Right ventricle myocardium inferior (tissue), 1 donor: ENCODE data around the gene DUSP11. TPM values are rescaled to one million over a fixed set of nuclear protein-coding genes. Genes with fewer than 3 reads are reported as not detected.
"Not testable (repeated sequence)": the region's sequence is repeated elsewhere in the genome, so short reads cannot be mapped to it uniquely, and the experiment has no call there.

Experiments
- ATAC-seq: fragments of 200-7000 bp; cut with Tn5 transposase; one replicate; pipeline ENCODE4 v1.9.1; 2020; ENCODE audit warnings: mild to moderate bottlenecking, moderate library complexity
- DNase-seq: peaks from one replicate; pipeline ENCODE4 v3.0.0; 2021; ENCODE audit errors: missing footprints
- intact Hi-C: fragments of 100-400 bp; cut with DNase I; formaldehyde crosslinking; loops from one replicate; pipeline ENCODE4 v1.11.0; 2022
- long read RNA-seq: library from polyadenylated mRNA; unstranded; transcript quantifications from one replicate; pipeline ENCODE4 v2.0.0, GENCODE V29; 2021
- total RNA-seq: library from RNA; stranded (reverse); fragmentation: NEBNext Ultra II Directional; extraction: Animal tissue kit (Norgen Biotek cat#: 25700); gene quantifications from one replicate; pipeline ENCODE4 v1.2.1, GENCODE V29; 2021
- donor health status: DM: no; HTN: yes; CAD: no; lungs with severe emphysema.

Gene DUSP11
- 10.6 TPM for total RNA-seq
- long read RNA-seq, partial matches to known transcripts: 0 of 2 reads
- long read RNA-seq, other reads (novel, unspliced or antisense): 0 of 2 reads

DNA sequence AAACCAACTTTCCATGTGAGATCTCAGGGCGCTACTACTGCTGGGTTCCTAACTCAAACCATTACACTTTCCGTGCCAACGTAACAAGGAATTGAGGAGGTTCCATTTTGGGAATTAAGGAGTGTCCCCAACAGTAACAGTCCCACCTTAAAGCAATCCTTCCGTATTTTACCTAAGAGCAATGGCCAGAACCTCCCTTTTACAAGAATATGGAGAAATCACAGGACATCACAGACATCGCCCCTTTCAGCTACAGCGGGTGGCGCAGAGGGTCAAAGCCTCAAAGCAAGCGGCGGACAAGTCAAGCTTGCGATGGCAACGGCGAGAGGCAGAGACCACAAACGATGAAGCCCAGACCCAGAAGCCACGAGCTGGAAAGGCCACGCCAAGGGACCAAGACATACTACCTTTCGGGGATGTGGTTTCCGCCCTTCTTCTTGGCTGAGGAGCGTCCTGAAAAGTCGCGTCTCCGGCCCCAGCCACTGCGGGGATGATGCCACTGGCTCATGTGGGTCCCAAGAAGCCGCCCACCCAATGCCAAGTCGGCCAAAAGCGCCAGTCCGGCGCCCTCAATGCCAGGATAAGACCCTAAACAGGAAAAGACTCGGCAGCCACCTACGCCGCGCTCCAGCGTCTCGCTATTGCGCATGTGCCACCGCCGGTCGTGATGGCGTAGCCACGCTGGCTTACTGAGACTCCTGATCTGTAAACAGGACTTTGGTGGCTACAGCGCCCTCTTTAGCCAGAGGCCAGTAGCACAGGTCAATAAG is at the start of gene DUSP11:
DUSP11 (minus strand) TSS at position 637 of the 770 bp plus-strand sequence; CDS start at position 508, 129 bp downstream.
- intact Hi-C loops: loop anchor here (10.0 kb wide), 2 partner anchors 45 to 85 kb away; partner anchors contain the start of gene TPRKB
- peak; percentile 97 for DNase-seq
- peak; percentile 100 for ATAC-seq

DNA sequence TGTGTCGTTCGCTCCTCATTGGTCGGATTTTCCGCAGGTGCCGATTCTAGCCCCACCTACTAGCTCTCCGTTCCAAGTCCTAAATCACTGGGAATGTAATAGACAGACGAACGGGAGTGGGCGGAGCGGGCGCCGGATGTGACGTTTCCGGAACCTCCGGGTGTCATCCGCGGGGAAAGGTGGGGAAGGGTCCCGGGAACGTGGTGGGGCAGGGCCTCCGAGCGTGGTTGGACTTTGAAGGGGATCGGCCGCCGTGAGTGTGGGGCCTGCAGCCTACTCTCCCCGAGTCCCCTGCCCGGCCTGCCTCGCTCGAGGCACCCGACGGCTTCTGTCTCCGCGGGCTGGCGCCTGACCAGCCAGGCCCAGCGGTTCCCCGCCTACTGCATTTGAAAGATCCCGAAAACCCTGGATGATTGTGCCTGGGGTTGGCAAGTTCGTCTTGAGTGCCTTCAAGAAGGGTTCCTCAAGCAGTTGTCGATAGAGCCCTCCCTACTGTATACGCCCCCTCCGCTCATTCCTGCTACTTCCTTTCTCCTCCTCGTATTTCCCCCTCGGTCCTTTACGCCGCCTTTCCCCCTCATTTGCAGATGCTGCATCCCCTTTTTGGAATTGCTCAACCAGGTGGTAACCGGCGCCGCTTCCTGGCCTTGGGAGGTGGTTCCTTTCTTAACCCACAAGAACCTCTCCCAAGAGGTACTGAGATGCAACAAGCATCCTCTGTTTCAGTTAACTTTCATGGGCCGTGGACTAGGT is 49.1 kb upstream of the DUSP11 start, which contains the start of gene STAMBP:
STAMBP (plus strand) TSS at position 144 of the 753 bp plus-strand sequence. CDS start 1,896 bp downstream, outside the sequence.
- ATAC-seq (peak; percentile 98), DNase-seq (peak; percentile 97)
- intact Hi-C loops: loop anchor here (10.0 kb wide), 5 partner anchors 156 to 586 kb away; partner anchors contain the start of genes BOLA3 and TET3

DNA sequence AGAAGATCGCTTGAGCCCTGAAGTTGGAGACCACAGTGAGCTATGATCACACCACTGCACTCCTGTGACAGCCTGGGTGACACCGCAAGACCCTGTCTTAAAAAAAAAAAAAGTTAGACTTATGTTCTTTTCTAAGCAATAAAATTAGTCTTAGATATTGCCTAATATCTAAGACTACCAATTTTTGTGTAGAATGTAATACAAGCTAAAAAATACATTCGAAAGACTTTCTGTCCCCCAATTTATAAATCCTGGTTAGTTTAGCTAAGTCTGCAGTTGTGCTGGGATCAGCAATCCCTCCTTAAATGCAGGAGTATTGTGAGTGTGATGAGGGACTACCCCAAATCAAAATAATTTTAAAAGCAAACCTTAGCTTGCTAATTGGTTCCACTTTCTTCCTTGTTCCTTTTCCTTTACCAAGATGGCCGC is 48.5 kb upstream of the DUSP11 start:
- DNase-seq (no peak), ATAC-seq (no peak)
- intact Hi-C loops: loop anchor here (10.0 kb wide), 5 partner anchors 156 to 586 kb away; partner anchors contain the start of genes BOLA3 and TET3

DNA sequence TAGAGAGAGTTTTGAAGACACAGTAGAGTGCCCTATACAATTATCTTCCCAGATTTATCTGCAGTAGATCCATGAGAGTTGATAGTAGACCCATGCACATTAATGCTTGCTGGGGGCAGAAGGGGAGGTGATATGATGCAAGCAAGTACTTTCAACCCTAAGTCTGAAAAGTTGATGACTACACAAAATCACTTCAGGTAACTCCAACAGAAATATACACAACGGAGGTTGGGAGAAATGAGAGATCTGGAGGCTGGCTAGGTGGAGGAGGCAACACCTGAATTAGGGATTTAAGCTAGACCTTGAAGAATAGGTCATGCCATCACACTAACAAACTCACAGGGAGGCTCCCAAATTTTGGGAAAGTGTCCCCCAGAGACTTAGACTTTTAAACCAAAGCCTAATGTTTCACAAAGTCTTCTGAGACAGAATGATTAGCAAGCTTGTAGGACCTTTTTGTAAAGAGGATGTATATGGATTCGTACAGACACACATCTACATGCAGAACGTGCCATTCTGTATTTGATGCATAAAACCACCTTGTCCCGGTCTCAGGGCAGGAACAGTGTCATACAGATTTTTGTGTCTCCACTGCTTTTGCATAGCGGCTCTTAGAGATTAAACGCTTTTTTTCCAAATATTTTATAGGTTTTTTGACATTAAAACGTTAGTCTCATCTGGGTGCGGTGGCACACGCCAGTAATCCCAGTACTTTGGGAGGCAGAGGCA is 47.9 kb upstream of the DUSP11 start:
- DNase-seq: no peak
- ATAC-seq: no peak
- intact Hi-C loops: loop anchor here (10.0 kb wide), 5 partner anchors 157 to 587 kb away; partner anchors contain the start of genes BOLA3 and TET3

DNA sequence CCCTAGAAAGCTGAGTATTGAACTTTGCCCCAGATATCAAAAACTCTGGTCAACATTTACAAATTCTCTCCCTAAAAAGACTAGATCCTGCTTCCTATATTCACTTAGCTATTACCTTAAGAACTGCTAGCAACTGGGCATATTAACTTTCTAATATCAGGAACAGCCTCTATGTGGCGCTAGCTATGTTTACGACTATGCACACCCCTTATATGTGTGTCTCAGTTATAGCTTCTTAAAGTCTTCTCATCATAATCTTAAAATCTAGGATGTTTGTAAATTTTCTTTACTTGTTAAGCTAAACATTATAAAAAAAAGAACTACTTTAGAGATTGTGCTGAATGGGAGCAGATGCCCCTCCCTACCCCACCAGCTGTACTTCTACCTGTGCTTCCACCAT is 47.1 kb upstream of the DUSP11 start:
- intact Hi-C loops: loop anchor here (10.0 kb wide), 5 partner anchors 158 to 588 kb away; partner anchors contain the start of genes BOLA3 and TET3
- DNase-seq: no peak
- ATAC-seq: no peak

DNA sequence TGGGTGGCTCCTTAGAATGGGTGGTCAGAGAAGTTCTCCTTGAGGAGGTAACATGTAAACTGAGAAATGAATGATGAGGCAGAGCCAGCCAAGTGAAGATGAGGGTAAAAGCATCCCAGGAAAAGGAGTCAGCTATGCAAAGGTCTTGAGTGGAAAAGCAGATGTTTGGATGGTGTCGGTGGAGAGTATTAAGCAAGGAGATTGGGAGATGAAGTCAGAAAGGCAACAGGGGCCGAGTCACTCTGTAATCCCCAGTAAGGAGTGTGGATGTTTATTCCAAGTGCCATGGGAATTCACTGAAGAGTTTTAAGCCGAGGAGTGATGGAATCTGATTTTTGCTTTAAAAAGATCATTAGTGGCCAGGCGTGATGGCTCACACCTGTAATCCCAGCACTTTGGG is 45.5 kb upstream of the DUSP11 start:
- intact Hi-C loops: loop anchor here (10.0 kb wide), 5 partner anchors 159 to 589 kb away; partner anchors contain the start of genes BOLA3 and TET3
- DNase-seq (no peak), ATAC-seq (no peak)

DNA sequence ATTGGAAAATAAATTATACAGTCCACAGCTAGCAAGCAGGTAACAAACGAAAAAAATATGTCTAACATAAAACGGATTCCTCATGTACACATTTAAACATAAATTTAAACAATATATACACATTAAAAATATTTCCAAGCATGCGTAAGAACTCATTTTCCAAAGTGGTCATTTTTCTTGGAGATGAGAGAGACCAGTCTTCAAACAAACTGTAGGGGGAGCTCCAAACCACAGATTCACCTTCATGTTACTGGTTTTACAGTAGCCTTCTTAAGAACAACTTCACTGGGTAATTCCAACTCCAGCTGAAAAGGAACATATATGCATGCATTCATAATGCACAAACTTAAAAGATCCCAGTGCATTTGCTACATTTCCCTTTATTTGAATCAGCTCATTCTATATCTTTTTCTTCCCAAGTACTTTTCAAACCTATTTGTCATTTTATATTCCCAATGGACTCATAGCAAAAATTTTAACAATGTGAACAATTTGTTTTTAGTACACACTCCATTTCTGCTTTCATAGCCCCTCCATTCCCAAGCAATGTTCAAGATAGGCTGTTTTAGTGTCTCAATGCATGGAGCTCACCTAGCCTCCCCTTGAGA is 44.1 kb upstream of the DUSP11 start:
- DNase-seq (no peak), ATAC-seq (no peak)
- intact Hi-C loops: loop anchor here (10.0 kb wide), 5 partner anchors 161 to 591 kb away; partner anchors contain the start of genes BOLA3 and TET3

DNA sequence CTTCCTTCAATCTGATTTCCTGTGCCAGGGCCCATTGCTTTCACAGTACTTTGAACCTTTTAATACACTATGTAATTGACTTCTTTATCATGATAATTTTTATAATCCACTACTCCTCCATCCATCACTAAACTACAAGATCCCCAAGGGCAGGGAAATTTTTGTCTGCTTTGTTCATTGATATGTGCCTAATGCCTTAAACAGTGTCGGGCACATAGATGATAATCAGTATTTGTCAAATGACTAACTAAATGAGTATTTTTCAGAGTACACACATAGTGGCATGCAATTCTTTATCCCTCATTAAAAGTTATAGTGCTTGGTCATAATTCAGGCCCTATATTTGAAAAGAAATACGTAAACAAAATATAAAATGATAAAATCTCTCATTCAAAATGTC is 43.5 kb upstream of the DUSP11 start:
- intact Hi-C loops: loop anchor here (10.0 kb wide), 5 partner anchors 161 to 591 kb away; partner anchors contain the start of genes BOLA3 and TET3
- no peak for DNase-seq
- ATAC-seq: no peak

DNA sequence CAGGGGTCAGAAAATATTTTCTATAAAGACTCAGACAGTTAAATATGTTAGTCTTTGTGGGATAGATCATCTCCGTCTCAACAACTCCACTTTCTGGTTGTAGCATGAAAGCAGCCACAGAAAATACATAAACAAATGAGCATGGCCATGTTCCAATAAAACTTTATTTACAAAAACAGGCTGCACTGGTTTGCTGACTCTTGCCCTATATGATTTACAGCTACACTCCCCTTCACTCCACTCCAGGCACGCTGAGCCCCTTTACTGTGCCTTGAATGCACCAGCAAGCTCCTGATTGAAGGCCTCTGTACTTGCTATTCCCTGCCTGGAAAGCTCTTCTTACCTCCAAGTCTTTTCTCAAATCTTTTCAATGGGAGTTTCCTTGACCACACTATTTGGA is 43.1 kb upstream of the DUSP11 start:
- intact Hi-C loops: loop anchor here (10.0 kb wide), 5 partner anchors 162 to 592 kb away; partner anchors contain the start of genes BOLA3 and TET3
- no peak for ATAC-seq
- no peak for DNase-seq

DNA sequence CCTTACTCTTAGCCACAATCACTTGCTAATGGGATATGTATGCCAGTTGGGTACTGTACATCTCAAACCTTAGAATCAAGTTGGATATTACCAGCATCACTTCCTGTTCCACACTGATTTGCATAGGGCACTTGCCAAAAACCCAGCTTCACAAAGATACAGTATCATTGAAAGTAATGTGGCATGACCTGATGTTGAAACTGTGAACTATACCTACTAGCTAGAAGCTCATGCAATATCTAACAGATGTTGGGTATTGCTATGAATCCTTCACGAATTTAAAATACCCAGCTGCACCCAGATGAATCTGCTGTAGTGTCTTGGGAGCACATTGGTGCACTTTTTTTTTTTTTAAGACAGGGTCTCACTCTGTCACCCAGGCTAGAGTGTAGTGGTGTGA is 42.4 kb upstream of the DUSP11 start:
- intact Hi-C loops: loop anchor here (10.0 kb wide), 5 partner anchors 163 to 593 kb away; partner anchors contain the start of genes BOLA3 and TET3
- no peak for ATAC-seq
- no peak for DNase-seq

DNA sequence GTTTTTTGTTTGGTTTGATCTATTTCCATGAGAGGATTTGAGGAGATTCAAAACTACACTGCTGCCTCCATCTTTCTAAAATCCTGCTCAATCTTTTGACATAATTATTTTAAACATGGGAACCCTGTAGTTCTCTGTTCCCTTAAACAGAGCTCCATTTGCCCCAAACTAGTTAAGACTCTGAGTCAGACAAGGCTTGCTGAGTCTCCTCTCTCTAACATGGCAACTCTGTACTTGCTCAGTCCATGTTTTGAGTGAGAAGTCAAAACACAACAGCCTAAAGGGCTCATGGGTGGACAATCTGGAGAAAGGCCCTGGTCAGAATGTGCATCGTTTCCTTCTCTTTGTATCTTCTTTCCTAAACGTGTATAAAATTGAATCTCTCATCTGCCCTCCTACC is 41.8 kb upstream of the DUSP11 start:
- ATAC-seq (no peak), DNase-seq (no peak)
- intact Hi-C loops: loop anchor here (10.0 kb wide), 5 partner anchors 163 to 593 kb away; partner anchors contain the start of genes BOLA3 and TET3

DNA sequence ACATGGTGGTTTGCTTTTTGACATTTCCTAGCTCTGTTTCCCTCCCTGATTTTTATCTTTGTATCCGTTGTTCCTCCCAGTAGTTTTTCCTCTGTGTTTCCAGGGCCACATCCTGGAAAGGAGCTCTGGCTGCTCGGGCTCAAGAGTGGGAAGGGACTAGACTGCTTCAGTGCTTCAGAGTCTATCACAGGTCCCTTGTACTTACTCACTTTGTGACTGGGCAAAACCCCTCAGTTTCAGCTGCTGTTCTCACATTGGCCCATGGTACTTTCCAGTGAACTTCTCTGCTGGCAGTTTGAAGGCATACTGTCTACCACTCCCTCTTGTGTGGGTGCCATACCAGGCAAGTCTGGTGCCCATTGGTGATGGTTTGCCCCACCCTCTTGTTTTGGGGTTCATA is 41.3 kb upstream of the DUSP11 start:
- intact Hi-C loops: loop anchor here (10.0 kb wide), 5 partner anchors 164 to 594 kb away; partner anchors contain the start of genes BOLA3 and TET3
- ATAC-seq: no peak
- DNase-seq: no peak

DNA sequence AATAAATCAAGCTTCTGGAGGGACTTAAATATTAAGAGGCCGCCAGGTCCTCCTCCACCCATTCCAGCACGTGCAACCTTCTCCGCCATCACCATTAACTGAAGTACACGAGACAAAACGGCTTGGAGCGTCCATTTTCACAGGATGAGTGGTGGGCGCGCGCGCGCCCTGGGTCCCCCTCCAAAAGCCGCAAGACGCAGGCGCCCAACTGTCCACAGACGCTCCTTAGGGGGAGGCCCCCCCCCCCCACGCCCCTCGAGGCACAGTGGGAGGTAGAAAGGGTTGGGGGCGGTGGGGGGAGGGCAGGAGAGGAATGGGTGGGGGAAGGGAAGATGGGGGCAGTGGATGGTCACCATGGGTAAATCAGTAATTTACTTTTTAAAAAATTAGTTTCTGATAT is 38.4 kb upstream of the DUSP11 start:
- intact Hi-C loops: no loop called here
- no peak for ATAC-seq

DNA sequence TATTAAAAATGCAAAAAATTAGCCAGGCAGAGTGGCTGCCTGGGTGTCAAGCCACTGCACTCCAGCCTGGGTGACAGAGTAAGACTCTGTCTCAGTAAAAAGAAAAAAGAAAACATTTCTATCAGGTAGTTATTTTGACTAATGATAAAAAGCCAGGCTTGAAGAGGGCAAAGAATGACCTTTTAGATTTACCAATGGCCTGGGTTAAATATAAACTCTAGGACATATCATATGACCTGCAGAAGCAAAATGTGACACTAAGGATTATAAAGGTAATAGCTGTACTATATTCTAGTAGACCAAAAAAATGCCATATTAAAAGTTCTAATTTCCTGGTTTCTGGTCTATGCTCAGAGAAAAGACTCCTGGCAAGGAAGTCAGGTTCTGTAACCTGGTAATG is 32.7 kb upstream of the DUSP11 start:
- no peak for DNase-seq
- no peak for ATAC-seq

More for the DNA sequence above, 38.4 kb upstream of the DUSP11 start:
- DNase-seq: no peak

DNA sequence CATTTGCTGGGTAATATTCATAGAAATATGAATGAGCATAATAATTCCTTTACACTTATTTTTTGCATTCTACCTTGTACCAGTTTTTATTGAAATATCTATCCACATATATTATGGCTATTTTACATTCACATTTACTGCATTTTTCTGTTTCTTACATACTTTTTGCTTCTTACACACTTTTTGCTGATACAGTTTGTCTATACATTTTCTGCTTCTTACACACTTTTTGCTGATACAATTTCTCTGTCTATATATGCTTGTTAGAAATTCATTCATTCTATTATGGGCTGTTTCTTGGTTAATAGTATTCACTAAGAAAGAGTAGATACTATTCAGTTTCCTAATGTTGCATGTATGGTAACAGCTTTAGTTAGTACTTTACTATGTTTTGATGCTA is 32.0 kb upstream of the DUSP11 start:
- no peak for ATAC-seq
- no peak for DNase-seq
- intact Hi-C loops: no loop called here

More for the DNA sequence above, 32.7 kb upstream of the DUSP11 start:
- intact Hi-C loops: no loop called here

DNA sequence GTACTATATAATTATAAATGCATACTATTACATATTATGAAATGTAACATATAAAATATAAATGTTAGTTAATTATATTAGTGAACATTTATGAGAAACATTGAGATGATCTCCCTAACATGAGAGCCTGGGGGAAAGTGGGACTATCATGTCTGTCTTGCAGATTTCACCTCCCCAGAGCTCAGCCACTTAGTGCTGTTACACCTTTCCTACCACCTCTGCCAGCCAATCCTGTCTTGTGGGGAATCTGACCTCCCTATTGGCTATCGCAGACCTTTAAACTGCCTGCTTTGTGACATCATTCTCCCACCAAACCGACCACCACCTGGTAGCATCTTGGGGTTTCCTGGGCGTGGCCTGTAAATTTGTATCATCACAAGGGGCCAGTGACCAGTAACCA is 4.0 kb upstream of the DUSP11 start, which contains the start of gene C2orf78:
C2orf78 (plus strand) TSS at position 301 of the 400 bp plus-strand sequence. CDS start 127 bp downstream, outside the sequence.
- intact Hi-C loops: loop anchor here (10.0 kb wide), 1 partner anchor 49 kb away; the partner anchor contains the start of gene TPRKB
- not testable (repeated sequence) for ATAC-seq

DNA sequence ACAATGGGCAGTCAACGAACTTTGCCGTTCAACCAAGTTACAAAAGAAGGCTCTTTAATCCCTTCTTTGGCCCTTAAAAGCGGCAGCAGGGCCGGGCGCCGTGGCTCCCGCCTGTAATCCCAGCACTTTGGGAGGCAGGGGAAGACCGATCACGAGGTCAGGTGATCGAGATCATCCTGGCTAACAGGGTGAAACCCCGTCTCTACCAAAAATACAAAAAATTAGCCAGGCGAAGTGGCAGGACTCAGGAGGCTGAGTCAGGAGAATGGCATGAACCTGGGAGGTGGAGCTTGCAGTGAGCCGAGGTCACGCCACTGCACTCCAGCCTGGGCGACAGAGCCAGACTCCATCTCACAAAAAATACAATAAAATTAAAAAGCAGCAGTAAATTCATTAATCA is 3.5 kb upstream of the DUSP11 start:
- DNase-seq, ATAC-seq: not testable (repeated sequence)
- intact Hi-C loops: loop anchor here (10.0 kb wide), 1 partner anchor 49 kb away; the partner anchor contains the start of gene TPRKB

More for the DNA sequence above, 4.0 kb upstream of the DUSP11 start, which contains the start of gene C2orf78:
- DNase-seq: not testable (repeated sequence)
